Medulla oblongata (tissue), 1 donor: Measurements from ENCODE around the gene CDKL4.
"Not testable (repeated sequence)": the region's sequence is repeated elsewhere in the genome, so short reads cannot be mapped to it uniquely, and the experiment has no call there.

ENCODE experiments used
- DNase-seq: peaks from one replicate; pipeline ENCODE4 v3.0.0-alpha.2; 2015; ENCODE audit errors: extremely low spot score

CDKL4 gene

GRCh38 chr2:39243469-39244123 is at the start of gene CDKL4:
TSS of gene CDKL4 (minus strand) at chr2:39243970.
- no peak for DNase-seq

DNA sequence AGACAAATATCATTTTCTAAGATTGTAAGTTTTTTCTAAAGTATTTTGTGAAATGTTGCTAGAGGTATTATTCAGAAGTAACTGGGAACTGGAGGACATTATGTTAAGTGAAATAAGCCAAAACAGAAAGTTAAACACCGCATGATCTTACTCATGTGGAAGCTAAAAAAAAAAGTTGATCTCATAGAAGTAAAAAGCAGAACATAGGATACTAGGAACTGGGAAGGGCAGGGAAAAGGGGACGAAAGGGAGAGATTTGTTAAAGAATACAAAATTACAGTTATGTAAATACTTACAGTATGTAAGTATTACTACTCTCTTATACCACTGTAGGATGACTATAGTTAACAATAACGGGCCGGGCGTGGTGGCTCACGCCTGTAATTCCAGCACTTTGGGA is 46.7 kb upstream of the CDKL4 start:
- DNase-seq = no peak

- no peak for DNase-seq
Observed at GRCh38 chr2:39289609-39290008, 45.8 kb upstream of the CDKL4 start.

- DNase-seq = no peak
Observed at GRCh38 chr2:39283561-39283960, 39.8 kb upstream of the CDKL4 start.

DNA sequence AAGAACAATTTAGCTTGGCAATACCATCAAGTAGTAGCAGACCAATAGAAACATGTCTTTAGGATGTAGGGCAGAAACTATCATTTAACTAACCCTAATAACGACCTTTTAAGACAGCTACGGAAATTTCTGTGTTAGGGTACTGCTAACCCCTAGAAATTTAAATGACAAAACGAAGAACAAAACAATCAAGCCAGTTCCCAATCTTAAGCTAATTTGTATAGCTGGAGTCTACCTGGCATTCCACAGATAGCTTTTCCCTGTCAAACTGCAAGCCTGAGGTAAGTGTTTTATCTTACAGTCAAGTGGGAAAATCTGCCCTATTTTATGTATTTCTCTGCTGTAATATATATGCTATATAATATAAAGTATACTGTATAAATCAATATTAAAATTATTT is 37.6 kb upstream of the CDKL4 start:
- no peak for DNase-seq

DNA sequence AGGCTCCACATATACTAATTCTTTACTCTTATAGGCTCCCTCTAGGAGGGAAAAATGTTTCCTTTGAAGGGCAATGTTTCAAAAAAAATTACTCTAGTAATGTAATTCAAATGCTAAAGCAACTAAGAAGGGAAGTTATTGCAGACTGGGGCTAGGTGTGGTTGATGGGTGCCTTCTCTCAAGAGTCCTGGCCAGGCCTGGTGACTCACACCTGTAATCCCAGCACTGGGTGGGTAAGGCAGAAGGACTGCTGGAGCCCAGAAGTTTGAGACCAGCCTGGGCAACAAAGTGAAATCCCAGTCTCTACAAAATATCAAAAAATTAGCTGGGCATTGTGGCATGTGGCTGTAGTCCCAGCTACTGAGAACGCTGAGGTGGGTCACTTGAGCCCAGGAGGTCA is 31.2 kb upstream of the CDKL4 start:
- no peak for DNase-seq

- DNase-seq = no peak
Observed at GRCh38 chr2:39269941-39270340, 26.2 kb upstream of the CDKL4 start.

DNA sequence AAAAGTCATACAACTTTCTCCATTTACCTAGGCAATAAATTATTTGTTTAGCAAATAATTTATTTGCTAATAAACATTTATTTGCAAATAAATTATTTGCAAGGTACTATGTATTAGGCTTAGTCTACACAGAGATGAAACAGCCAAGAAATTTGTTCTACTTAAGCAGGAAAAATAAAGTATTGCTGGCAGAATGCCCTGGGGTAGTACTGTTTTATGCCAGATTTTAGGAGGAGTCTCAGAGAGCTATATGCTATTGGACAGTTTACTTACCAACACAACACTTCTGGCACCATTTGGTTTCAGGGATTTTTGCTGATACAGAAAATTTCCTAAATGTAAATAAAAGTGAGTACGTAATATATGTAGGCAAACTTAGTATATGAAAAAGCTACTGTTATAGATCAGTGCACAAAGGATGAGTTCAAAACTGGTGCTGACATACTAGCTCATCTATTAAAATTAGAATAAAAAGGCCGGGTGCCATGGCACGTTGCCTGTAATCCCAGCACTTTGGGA is 23.2 kb upstream of the CDKL4 start:
- no peak for DNase-seq

GRCh38 chr2:39266139-39266805 is 22.5 kb upstream of the CDKL4 start:
- no peak for DNase-seq

DNA sequence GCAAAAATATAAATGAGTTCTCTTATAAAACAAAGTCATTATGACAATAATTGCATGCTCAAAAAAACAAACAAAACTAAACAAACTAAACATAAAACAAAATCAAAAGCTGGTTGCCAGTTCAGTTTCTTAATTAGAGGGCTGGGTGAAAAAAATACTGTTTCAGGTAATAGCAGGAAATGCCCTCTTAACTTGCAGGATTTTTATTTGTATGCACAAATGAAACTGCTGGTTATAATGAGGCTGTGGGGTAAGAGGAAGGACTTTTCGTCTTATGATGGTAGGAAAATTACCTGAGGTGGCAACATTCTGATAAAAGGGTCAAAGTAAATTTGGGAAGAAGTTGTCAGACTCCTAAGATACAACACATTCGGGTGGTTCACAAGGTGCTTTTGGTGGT is 21.5 kb upstream of the CDKL4 start:
- DNase-seq = no peak

- no peak for DNase-seq
Observed at GRCh38 chr2:39264733-39265132, 21.0 kb upstream of the CDKL4 start.

- DNase-seq = no peak
Observed at GRCh38 chr2:39260087-39260486, 16.3 kb upstream of the CDKL4 start.

DNA sequence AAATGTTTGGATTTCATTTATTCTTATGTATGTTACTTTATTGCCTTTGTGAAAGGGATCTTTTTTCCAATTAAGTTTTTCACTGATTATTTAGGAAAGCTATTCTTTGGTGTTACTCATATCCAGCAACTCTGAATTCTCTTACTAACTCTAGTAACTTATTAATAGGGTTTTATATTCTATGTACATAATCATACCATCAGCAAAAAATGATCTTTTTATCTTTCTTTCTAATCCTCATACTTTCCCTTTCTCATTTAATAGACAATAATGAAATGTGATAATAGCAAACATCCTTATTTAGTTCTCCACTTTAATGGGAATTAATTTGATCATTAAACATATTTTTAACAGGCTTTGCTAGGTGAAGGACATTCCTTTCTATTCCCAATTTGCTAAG is 12.3 kb upstream of the CDKL4 start:
- no peak for DNase-seq

GRCh38 chr2:39252888-39253518 is 9.2 kb upstream of the CDKL4 start:
- no peak for DNase-seq

- DNase-seq = no peak
Observed at GRCh38 chr2:39247512-39248043, 3.8 kb upstream of the CDKL4 start.

DNA sequence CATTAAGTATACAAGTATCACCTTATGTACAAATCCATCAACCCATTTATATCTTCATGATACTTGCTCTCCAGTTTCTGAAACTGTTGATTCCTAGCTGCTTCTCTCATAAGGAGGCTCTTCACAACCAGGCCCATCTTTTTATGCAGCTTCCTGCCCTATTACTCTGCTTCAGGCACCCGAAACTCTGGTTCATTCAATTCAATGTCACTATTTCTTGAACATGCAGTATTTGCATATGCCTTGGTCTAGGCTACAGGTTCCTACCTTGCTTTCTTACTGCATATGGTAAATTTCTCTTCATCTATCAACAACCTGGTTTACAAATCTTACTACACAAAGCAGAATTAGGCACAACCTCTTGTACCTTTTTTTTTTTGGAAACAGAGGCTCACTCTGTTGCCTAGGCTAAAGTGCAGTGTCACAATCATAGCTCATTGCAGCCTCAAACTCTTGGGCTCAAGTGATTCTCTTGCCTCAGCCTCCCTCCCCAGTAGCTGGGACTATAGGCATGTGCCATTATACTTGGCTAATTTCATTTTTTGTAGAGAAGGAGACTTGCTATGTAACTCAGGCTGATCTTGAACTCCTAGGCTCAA is 2.7 kb upstream of the CDKL4 start:
- no peak for DNase-seq

GRCh38 chr2:39244963-39245625 is 1.3 kb upstream of the CDKL4 start:
- DNase-seq = not testable (repeated sequence)

DNA sequence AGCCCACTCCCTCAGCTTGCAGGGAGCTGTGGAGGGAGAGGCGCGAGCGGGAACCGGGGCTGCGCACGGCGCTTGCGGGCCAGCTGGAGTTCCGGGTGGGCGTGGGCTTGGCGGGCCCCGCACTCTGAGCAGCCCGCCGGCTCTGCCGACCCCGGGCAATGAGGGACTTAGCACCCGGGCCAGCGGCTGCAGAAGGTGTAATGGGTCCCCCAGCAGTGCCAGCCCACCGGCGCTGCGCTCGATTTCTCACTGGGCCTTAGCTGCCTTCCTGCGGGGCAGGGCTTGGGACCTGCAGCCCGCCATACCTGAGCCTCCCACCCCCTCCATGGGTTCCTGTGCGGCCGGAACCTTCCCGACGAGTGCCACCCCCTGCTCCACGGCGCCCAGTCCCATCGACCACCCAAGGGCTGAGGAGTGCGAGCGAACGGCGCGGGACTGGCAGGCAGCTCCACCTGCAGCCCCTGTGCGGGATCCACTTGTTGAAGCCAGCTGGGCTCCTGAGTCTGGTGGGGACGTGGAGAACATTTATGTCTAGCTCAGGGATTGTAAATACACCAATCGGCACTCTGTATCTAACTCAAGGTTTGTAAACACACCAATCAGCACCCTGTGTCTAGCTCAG is 582 bp upstream of the CDKL4 start:
- DNase-seq = not testable (repeated sequence)

DNA sequence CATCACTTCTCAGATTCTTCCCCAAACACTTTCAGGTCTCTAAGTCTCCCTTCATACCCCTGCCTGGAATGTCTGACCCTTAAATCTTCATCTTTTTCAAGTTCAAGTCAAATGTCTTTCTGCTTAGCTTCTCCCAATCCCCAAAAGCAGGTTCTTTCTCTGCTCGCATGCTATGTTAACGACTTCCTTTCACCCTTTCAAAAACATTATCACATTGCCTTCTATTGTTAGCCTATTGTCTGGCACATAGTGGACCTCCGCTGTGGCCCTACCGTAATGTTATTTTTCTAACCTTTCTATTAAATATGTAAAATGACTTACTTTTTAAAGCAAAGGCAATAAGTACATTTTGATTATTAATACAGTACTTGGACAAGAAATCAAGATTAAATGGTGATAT is 2.2 kb downstream of the CDKL4 start:
- no peak for DNase-seq

DNA sequence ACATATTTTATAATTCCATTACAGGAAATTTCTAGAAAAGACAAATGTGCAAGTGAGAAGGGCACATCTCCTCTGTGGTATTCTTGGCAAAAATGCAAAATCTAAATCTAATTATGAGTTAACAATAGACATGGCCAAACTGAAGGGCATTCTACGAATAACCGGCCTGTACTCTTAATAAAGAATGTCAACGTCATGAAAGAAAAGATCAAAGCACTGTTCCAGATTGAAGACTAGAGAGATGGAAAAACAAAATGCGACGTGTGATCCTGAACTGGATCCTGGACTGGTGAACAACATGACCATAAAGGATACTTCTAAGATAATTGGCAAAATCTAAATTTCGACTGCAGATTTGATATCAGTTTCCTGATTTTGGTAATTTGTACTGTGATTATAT is 3.0 kb downstream of the CDKL4 start:
- DNase-seq = no peak

DNA sequence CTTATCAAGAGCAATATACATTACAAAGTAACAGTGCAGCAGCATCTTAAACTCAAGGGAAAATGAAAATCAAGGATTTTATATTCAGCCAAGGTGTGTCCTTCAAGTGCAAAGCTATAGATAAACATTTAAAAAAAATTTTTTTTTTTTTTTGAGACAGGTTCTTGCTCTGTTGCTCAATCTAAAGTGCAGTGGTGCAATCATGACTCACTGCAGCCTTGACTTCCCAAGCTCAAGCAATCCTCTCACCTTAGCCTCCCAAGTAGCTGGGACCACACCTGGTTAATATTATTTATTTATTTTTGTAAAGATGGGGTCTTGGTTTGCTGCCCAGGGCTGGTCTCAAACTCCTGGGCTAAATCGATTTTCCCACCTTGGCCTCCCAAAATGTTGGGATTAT is 9.0 kb downstream of the CDKL4 start:
- no peak for DNase-seq
